OCI-LY7 (cell line): ENCODE results near the gene RXRA.

Experiments
- EZH2phosphoT487 ChIP-seq: fragments of 200-600 bp; sonication (generic); IDR thresholded peaks from 2 replicates; pipeline ENCODE4 v1.6.1; 2018; ENCODE audit warnings: low read depth, borderline replicate concordance, mild to moderate bottlenecking, mixed run types, antibody characterized with exemption, low read length, moderate library complexity, mixed read lengths
- TF ChIP-seq, protein P1 (sequence below): fragments of 200-600 bp; sonication (generic); conservative IDR thresholded peaks from 2 replicates; pipeline ENCODE4 v1.5.1; 2014; ENCODE audit warnings: mild to moderate bottlenecking, antibody characterized with exemption, low read length, moderate library complexity, mixed read lengths

DNA sequence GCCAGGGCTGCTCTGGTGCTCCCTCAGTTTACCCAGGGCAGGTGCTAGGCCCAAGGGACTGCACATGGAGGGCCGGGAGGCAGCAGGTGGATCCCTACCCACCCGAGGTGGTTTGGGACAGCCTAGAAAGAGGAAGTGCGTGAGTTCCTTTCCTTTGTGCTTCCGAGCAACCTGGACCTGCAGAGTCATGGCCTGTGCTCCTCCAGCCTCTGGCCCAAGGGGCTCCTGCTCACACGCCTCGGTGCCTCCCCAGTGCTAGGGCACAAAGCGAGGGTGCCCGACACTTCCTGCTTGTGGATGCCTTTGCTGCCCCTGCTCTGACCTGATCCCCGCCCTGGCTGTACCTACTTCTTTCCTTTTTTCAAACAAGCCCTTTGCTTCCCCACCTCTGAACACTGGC, 79.3 kb downstream of the RXRA start:
- TF ChIP-seq, protein P1, sequence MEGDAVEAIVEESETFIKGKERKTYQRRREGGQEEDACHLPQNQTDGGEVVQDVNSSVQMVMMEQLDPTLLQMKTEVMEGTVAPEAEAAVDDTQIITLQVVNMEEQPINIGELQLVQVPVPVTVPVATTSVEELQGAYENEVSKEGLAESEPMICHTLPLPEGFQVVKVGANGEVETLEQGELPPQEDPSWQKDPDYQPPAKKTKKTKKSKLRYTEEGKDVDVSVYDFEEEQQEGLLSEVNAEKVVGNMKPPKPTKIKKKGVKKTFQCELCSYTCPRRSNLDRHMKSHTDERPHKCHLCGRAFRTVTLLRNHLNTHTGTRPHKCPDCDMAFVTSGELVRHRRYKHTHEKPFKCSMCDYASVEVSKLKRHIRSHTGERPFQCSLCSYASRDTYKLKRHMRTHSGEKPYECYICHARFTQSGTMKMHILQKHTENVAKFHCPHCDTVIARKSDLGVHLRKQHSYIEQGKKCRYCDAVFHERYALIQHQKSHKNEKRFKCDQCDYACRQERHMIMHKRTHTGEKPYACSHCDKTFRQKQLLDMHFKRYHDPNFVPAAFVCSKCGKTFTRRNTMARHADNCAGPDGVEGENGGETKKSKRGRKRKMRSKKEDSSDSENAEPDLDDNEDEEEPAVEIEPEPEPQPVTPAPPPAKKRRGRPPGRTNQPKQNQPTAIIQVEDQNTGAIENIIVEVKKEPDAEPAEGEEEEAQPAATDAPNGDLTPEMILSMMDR = no peak
- no peak for TF ChIP-seq EZH2phosphoT487
